ENCODE results near the gene GOLPH3L. TPM values are rescaled to one million over a fixed set of nuclear protein-coding genes. Genes with fewer than 3 reads are reported as not detected.

GOLPH3L gene
- total RNA-seq (10 to 100 TPM in 1 of 2 donors, 1 to 10 TPM in 1; 8.5 to 11.3 TPM), polyA plus RNA-seq (1 to 10 TPM; 6.0 to 6.6 TPM)

- 2% methylated on average over 18 of the region's 18 CpGs for WGBS
- H3K27me3 ChIP-seq (ENCODE audit: control insufficient read depth in 4 of 4, insufficient read depth in 4 of 4, low read length in 3 of 4) = no peaks in the 10 kb centered on the region
- H3K4me1 ChIP-seq (ENCODE audit: control insufficient read depth in 4 of 4, insufficient read depth in 4 of 4, low read length in 3 of 4) = peaks cover 3 to 10% (median 6%) of the 10 kb centered on the region in 4 donors
- peak within 1 kb of the TSS; percentile 29 to 51 for H3K27ac ChIP-seq (ENCODE audit: low read depth in 1 of 2, low read length in 2 of 2)
- peak within 1 kb of the TSS; percentile 76 to 99 (median 95) for H3K4me3 ChIP-seq (ENCODE audit: low read depth in 1 of 3, low read length in 3 of 3)
- H3K9ac ChIP-seq (ENCODE audit: low read depth in 1 of 2, low read length in 2 of 2) = peak within 1 kb of the TSS; percentile 39 to 71
- TF ChIP-seq RXRA (IDR thresholded peaks at IDR 0.05) (peak; percentile 56 to 64), GABPA (IDR thresholded peaks at IDR 0.05 in 1 of 2, conservative IDR thresholded peaks at IDR 0.05 in 1 of 2) (peak in 1 of 2 donors; percentile 66), REST (IDR thresholded peaks at IDR 0.05) (peak; percentile 46), JUND (IDR thresholded peaks at IDR 0.05) (peak in 1 of 2 donors; percentile 27), FOXA1 (IDR thresholded peaks at IDR 0.05) (peak; percentile 68), SP1 (IDR thresholded peaks at IDR 0.05) (peak; percentile 95), EGR1 (IDR thresholded peaks at IDR 0.05; ENCODE audit: low read depth in 2 of 2) (no peak), ZBTB33 (IDR thresholded peaks at IDR 0.05) (peak; percentile 13), RAD21 (IDR thresholded peaks at IDR 0.05) (peak; percentile 64 to 71), YY1 (IDR thresholded peaks at IDR 0.05) (peak; percentile 85), NR2F2 (IDR thresholded peaks at IDR 0.05) (no peak), MAX (IDR thresholded peaks at IDR 0.05) (peak; percentile 70), HNF4A (conservative IDR thresholded peaks at IDR 0.05) (no peak), HNF4G (IDR thresholded peaks at IDR 0.05) (no peak), ATF3 (IDR thresholded peaks at IDR 0.05) (no peak), TAF1 (conservative IDR thresholded peaks at IDR 0.05) (peak; percentile 64), CTCF (IDR thresholded peaks at IDR 0.05; ENCODE audit: low read depth, low read length, missing input control) (no peak), FOXA2 (IDR thresholded peaks at IDR 0.05) (peak; percentile 36)
- DNase-seq (ENCODE audit: low spot score) = peak; percentile 88
- no peaks in the 10 kb centered on the region for H3K9me3 ChIP-seq (ENCODE audit: control insufficient read depth in 4 of 4, low read length in 3 of 4)
- peaks cover 3 to 16% (median 7%) of the 10 kb centered on the region in 4 donors for H3K36me3 ChIP-seq (ENCODE audit: control insufficient read depth in 4 of 4, insufficient read depth in 3 of 4, low read depth in 1 of 4, low read length in 3 of 4)
These were observed at the start of gene GOLPH3L for GRCh38 chr1:150696995-150697927. Gene GOLPH3L (minus strand): TSS chr1:150697154. CDS start chr1:150694838, 2,316 bp downstream.
